GM23338 (cell line): ENCODE measurements around the gene SLIT2. TPM values are rescaled to one million over a fixed set of nuclear protein-coding genes. Genes with fewer than 3 reads are reported as not detected.

Source experiments
- ATAC-seq: fragments of 200-7000 bp; cut with Tn5 transposase; 3 replicates; pipeline ENCODE4 v1.9.1; 2020
- DNase-seq: peaks from one replicate; pipeline ENCODE4 v3.0.0-alpha.2; 2015; ENCODE audit warnings: low spot score
- H2AFZ ChIP-seq: fragments of 200-600 bp; sonication (generic); 2 replicates; pipeline ENCODE4 v1.8.0; 2016; ENCODE audit warnings: antibody characterized with exemption, mild to moderate bottlenecking, moderate library complexity
- H3F3A ChIP-seq: fragments of 200-600 bp; sonication (generic); replicated peaks from 2 replicates; pipeline ENCODE4 v1.8.0; 2017; ENCODE audit warnings: antibody characterized with exemption, mixed run types, low read depth
- H3K27ac ChIP-seq: fragments of 200-600 bp; sonication (generic); 2 replicates; pipeline ENCODE4 v1.6.1; 2016; ENCODE audit warnings: low read depth
- H3K27me3 ChIP-seq: fragments of 200-600 bp; sonication (generic); 2 replicates; pipeline ENCODE4 v1.8.0; 2016; ENCODE audit warnings: mild to moderate bottlenecking, mixed run types, moderate library complexity; ENCODE audit not compliant: insufficient read depth
- H3K36me3 ChIP-seq: fragments of 200-600 bp; sonication (generic); 2 replicates; pipeline ENCODE4 v1.8.0; 2016; ENCODE audit warnings: mild to moderate bottlenecking; ENCODE audit not compliant: insufficient read depth
- H3K4me1 ChIP-seq: fragments of 200-600 bp; sonication (generic); 2 replicates; pipeline ENCODE4 v1.8.0; 2016; ENCODE audit warnings: mild to moderate bottlenecking, moderate library complexity; ENCODE audit not compliant: insufficient read depth
- H3K4me2 ChIP-seq: fragments of 200-600 bp; sonication (generic); 2 replicates; pipeline ENCODE4 v1.7.1; 2017; ENCODE audit warnings: mixed run types
- H3K4me3 ChIP-seq: fragments of 200-600 bp; sonication (generic); 2 replicates; pipeline ENCODE4 v1.6.1; 2016; ENCODE audit warnings: mixed run types
- H3K79me2 ChIP-seq: fragments of 200-600 bp; sonication (generic); replicated peaks from 2 replicates; pipeline ENCODE4 v1.8.0; 2017; ENCODE audit warnings: mild to moderate bottlenecking; ENCODE audit not compliant: insufficient read depth
- H3K9me2 ChIP-seq: fragments of 200-600 bp; sonication (generic); 2 replicates; pipeline ENCODE4 v1.8.0; 2017; ENCODE audit not compliant: insufficient read depth
- H4K20me1 ChIP-seq: fragments of 200-600 bp; sonication (generic); replicated peaks from 2 replicates; pipeline ENCODE4 v1.8.0; 2017; ENCODE audit warnings: mild to moderate bottlenecking; ENCODE audit not compliant: insufficient read depth
- H3K27ac Mint-ChIP-seq: 2 replicates; pipeline ENCODE4 v1.8.0; 2020; ENCODE audit warnings: inconsistent platforms, mild to moderate bottlenecking, moderate library complexity, mixed read lengths
- H3K27me3 Mint-ChIP-seq: 3 replicates; pipeline ENCODE4 v1.8.0; 2022; ENCODE audit warnings: low read depth, mild to moderate bottlenecking, moderate library complexity, mixed read lengths, inconsistent platforms; ENCODE audit not compliant: insufficient read depth, poor library complexity
- H3K36me3 Mint-ChIP-seq: 3 replicates; pipeline ENCODE4 v1.8.0; 2021; ENCODE audit warnings: low read depth, mild to moderate bottlenecking, inconsistent platforms, moderate library complexity, mixed read lengths
- H3K4me1 Mint-ChIP-seq: 3 replicates; pipeline ENCODE4 v1.8.0; 2020; ENCODE audit warnings: mild to moderate bottlenecking, inconsistent platforms, mixed read lengths
- H3K4me3 Mint-ChIP-seq: 3 replicates; pipeline ENCODE4 v1.8.0; 2021; ENCODE audit warnings: moderate library complexity, mild to moderate bottlenecking, inconsistent platforms, mixed read lengths
- H3K9me3 Mint-ChIP-seq: 3 replicates; pipeline ENCODE4 v1.8.0; 2020; ENCODE audit warnings: moderate library complexity, mild to moderate bottlenecking, inconsistent platforms, mixed read lengths
- CREB1 ChIP-seq: fragments of 250-450 bp; sonication (Bioruptor Pico); IDR thresholded peaks from 2 replicates; pipeline ENCODE4 v1.5.0; 2020; ENCODE audit warnings: low read depth, mild to moderate bottlenecking, moderate library complexity
- CTCF ChIP-seq, 2 experiments: fragments of 200-600 bp in 1 of 2; sonication (generic) in 1 of 2; conservative IDR thresholded peaks; 2 replicates each; pipeline versions ENCODE4 v1.5.1 to v1.6.1; 2016 to 2017; ENCODE audit warnings: antibody characterized with exemption in 2 of 2, low read depth in 2 of 2, mild to moderate bottlenecking in 2 of 2, moderate library complexity in 1 of 2
- EZH2 ChIP-seq: fragments of 200-600 bp; sonication (generic); IDR thresholded peaks from one replicate; pipeline ENCODE4 v1.8.0; 2017; ENCODE audit warnings: antibody characterized with exemption, mild to moderate bottlenecking, low read depth; ENCODE audit not compliant: unreplicated experiment
- EZH2phosphoT487 ChIP-seq: fragments of 200-600 bp; sonication (generic); IDR thresholded peaks from one replicate; pipeline ENCODE4 v1.8.1; 2018; ENCODE audit warnings: antibody characterized with exemption; ENCODE audit not compliant: unreplicated experiment
- JUNB ChIP-seq: IDR thresholded peaks from one replicate; pipeline ENCODE4 v1.6.1; 2016; ENCODE audit warnings: antibody characterized with exemption; ENCODE audit not compliant: unreplicated experiment
- NANOG ChIP-seq: IDR thresholded peaks from 2 replicates; pipeline ENCODE4 v1.6.1; 2016; ENCODE audit warnings: antibody characterized with exemption, borderline replicate concordance
- POLR2AphosphoS5 ChIP-seq: IDR thresholded peaks from 2 replicates; pipeline ENCODE4 v1.6.1; 2016; ENCODE audit warnings: antibody characterized with exemption, low read depth
- REST ChIP-seq: IDR thresholded peaks from one replicate; pipeline ENCODE4 v1.6.1; 2018; ENCODE audit warnings: antibody characterized with exemption; ENCODE audit not compliant: unreplicated experiment
- STAT1 ChIP-seq: IDR thresholded peaks from one replicate; pipeline ENCODE4 v1.6.1; 2016; ENCODE audit warnings: antibody characterized with exemption; ENCODE audit not compliant: unreplicated experiment
- ZNF114 ChIP-seq: fragments of 250-450 bp; sonication (Bioruptor Pico); IDR thresholded peaks from 2 replicates; pipeline ENCODE4 v1.5.0; 2020; ENCODE audit warnings: mild to moderate bottlenecking, moderate library complexity
- ZNF331 ChIP-seq: fragments of 250-450 bp; sonication (Bioruptor Pico); IDR thresholded peaks from 2 replicates; pipeline ENCODE4 v1.5.0; 2020; ENCODE audit warnings: low read depth, mild to moderate bottlenecking, moderate library complexity
- ZNF462 ChIP-seq: fragments of 250-450 bp; sonication (Bioruptor Pico); IDR thresholded peaks from 2 replicates; pipeline ENCODE4 v1.5.0; 2020; ENCODE audit warnings: mild to moderate bottlenecking, moderate library complexity
- polyA plus RNA-seq: library from polyadenylated mRNA; unstranded; fragments of >200 nt; fragmentation: Nextera tagmentation; extraction: Ambion mirVana; gene quantifications from 2 replicates; pipeline ENCODE4 v1.2.1, GENCODE V29; 2016
- total RNA-seq: library from RNA; depleted of rRNA; stranded (reverse); fragments of >200 nt; shearing (Covaris generic); gene quantifications from 2 replicates; pipeline ENCODE4 v1.2.3, GENCODE V29; 2014
- TF ChIP-seq, protein P1 (sequence below): IDR thresholded peaks from 2 replicates; pipeline ENCODE4 v1.6.1; 2016; ENCODE audit warnings: antibody characterized with exemption

The SLIT2 gene
- total and polyA plus RNA-seq, 2 experiments from 2014 or later: 5.2 to 5.6 TPM

DNA sequence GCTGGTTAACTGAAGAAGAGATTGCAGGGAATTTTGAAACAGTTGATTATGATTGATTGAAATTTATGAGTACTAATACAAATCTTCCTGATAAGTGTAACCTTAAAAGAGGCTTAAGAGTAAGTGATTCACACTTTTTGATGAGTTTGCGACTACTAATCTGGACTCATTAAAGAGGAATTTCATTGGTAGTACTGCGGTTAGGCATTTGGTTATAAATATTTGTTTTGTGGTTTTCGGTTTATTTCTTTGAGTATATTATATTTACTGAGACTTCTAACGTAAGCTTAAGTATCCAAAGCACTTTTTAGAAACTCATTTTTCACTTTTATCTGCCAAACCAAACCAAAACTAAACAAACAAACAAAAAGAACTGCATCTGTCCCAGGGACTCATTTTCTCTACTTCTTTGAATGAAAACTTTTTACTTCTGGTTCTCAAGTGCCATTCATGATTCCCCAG is 20.7 kb downstream of the SLIT2 start:
- Histone ChIP-seq H2AFZ (no peak overlapping the region), H3K36me3 (no peaks in the 10 kb centered on the region), H3F3A (no peaks in the 10 kb centered on the region), H3K4me2 (no peak overlapping the region), H3K4me3 (no peak overlapping the region), H3K9me2 (no peaks in the 10 kb centered on the region), H3K79me2 (no peaks in the 10 kb centered on the region), H3K27me3 (no peaks in the 10 kb centered on the region), H3K4me1 (no peaks in the 10 kb centered on the region), H4K20me1 (no peaks in the 10 kb centered on the region), H3K27ac (no peak overlapping the region)
- no peaks in the 10 kb centered on the region for H3K9me3 Mint-ChIP-seq
- peaks cover 23% of the 10 kb centered on the region; the same call in 2 of the 3 replicates for H3K4me1 Mint-ChIP-seq
- no peaks in the 10 kb centered on the region for H3K27me3 Mint-ChIP-seq
- no peaks in the 10 kb centered on the region for H3K36me3 Mint-ChIP-seq
- ATAC-seq: no peak
- H3K4me3 Mint-ChIP-seq: no peak overlapping the region
- no peak overlapping the region for H3K27ac Mint-ChIP-seq
- TF ChIP-seq ZNF114 (CRISPR knock-in tag) (no peak), CTCF (conservative IDR thresholded peaks at IDR 0.05; ENCODE audit: low read depth in 2 of 2) (no peak), STAT1 (no peak), REST (no peak), POLR2AphosphoS5 (no peak), CREB1 (no peak), ZNF462 (CRISPR knock-in tag) (no peak), NANOG (no peak), ZNF331 (CRISPR knock-in tag) (no peak), EZH2 (no peak), JUNB (no peak), EZH2phosphoT487 (no peak)
- TF ChIP-seq, protein P1, sequence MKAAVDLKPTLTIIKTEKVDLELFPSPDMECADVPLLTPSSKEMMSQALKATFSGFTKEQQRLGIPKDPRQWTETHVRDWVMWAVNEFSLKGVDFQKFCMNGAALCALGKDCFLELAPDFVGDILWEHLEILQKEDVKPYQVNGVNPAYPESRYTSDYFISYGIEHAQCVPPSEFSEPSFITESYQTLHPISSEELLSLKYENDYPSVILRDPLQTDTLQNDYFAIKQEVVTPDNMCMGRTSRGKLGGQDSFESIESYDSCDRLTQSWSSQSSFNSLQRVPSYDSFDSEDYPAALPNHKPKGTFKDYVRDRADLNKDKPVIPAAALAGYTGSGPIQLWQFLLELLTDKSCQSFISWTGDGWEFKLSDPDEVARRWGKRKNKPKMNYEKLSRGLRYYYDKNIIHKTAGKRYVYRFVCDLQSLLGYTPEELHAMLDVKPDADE: no peak
- DNase-seq: no peak
